ENCODE data around the gene AP5B1. TPM values are rescaled to one million over a fixed set of nuclear protein-coding genes. Genes with fewer than 3 reads are reported as not detected.
A peak's percentile ranks its signal among the peaks of the same experiment; 100 is the strongest.

Gene AP5B1
- total and polyA plus RNA-seq, 2 donors from 2014 or later = 6.3 to 18.3 TPM

- H3K4me3 ChIP-seq (ENCODE audit: low read length in 3 of 3) = no peak overlapping the region
- intact Hi-C loops (cut with DNase I) = no loop called here
- H3K27ac ChIP-seq (ENCODE audit: low read depth in 2 of 2, low read length in 2 of 2) = no peak overlapping the region
- H3K4me1 ChIP-seq (ENCODE audit: control insufficient read depth in 2 of 3, insufficient read depth in 2 of 3, low read depth in 1 of 3, low read length in 3 of 3) = peaks cover 0 to 3% (median 0%) of the 10 kb centered on the region in 3 donors
- no peaks in the 10 kb centered on the region for H3K36me3 ChIP-seq (ENCODE audit: control insufficient read depth in 2 of 3, insufficient read depth in 3 of 3, low read length in 3 of 3)
- FAIRE-seq (no peak), DNase-seq (no peak)
- H3K9me3 ChIP-seq (ENCODE audit: control insufficient read depth in 2 of 3, insufficient read depth in 1 of 3, low read length in 3 of 3) = no peaks in the 10 kb centered on the region
- H3K9ac ChIP-seq (ENCODE audit: low read length in 3 of 3) = no peak overlapping the region
- no peaks in the 10 kb centered on the region for H3K27me3 ChIP-seq (ENCODE audit: control insufficient read depth, insufficient read depth, low read length)
- no peak for TF ChIP-seq CTCF (IDR thresholded peaks at IDR 0.05; ENCODE audit: borderline replicate concordance, extremely low read depth, insufficient read depth)
Observed at GRCh38 chr11:65744699-65745042, 36.1 kb downstream of the AP5B1 start.

GRCh38 chr11:65744026-65744698 is 36.6 kb downstream of the AP5B1 start:
- intact Hi-C loops (cut with DNase I) = no loop called here
- peak in 2 of 5 donors; percentile 15 to 33 for DNase-seq
- no peak overlapping the region for H3K27ac ChIP-seq (ENCODE audit: low read depth in 2 of 2, low read length in 2 of 2)
- H3K9ac ChIP-seq (ENCODE audit: low read length in 3 of 3) = no peak overlapping the region
- H3K9me3 ChIP-seq (ENCODE audit: control insufficient read depth in 2 of 3, insufficient read depth in 1 of 3, low read length in 3 of 3) = no peaks in the 10 kb centered on the region
- H3K4me1 ChIP-seq (ENCODE audit: control insufficient read depth in 2 of 3, insufficient read depth in 2 of 3, low read depth in 1 of 3, low read length in 3 of 3) = peaks cover 0 to 3% (median 0%) of the 10 kb centered on the region in 3 donors
- H3K4me3 ChIP-seq (ENCODE audit: low read length in 3 of 3) = no peak overlapping the region
- TF ChIP-seq CTCF (IDR thresholded peaks at IDR 0.05; ENCODE audit: borderline replicate concordance, extremely low read depth, insufficient read depth) = no peak
- no peaks in the 10 kb centered on the region for H3K27me3 ChIP-seq (ENCODE audit: control insufficient read depth, insufficient read depth, low read length)
- FAIRE-seq = no peak
- no peaks in the 10 kb centered on the region for H3K36me3 ChIP-seq (ENCODE audit: control insufficient read depth in 2 of 3, insufficient read depth in 3 of 3, low read length in 3 of 3)

- Histone ChIP-seq H3K9ac (ENCODE audit: low read length in 3 of 3) (no peak overlapping the region), H3K36me3 (ENCODE audit: control insufficient read depth in 2 of 3, insufficient read depth in 3 of 3, low read length in 3 of 3) (no peaks in the 10 kb centered on the region), H3K4me1 (ENCODE audit: control insufficient read depth in 2 of 3, insufficient read depth in 2 of 3, low read depth in 1 of 3, low read length in 3 of 3) (peaks cover 0 to 3% (median 0%) of the 10 kb centered on the region in 3 donors), H3K27ac (ENCODE audit: low read depth in 2 of 2, low read length in 2 of 2) (no peak overlapping the region), H3K27me3 (ENCODE audit: control insufficient read depth, insufficient read depth, low read length) (no peaks in the 10 kb centered on the region), H3K4me3 (ENCODE audit: low read length in 3 of 3) (no peak overlapping the region), H3K9me3 (ENCODE audit: control insufficient read depth in 2 of 3, insufficient read depth in 1 of 3, low read length in 3 of 3) (no peaks in the 10 kb centered on the region)
- no peak for TF ChIP-seq CTCF (IDR thresholded peaks at IDR 0.05; ENCODE audit: borderline replicate concordance, extremely low read depth, insufficient read depth)
- intact Hi-C loops (cut with DNase I) = no loop called here
- DNase-seq (no peak), FAIRE-seq (no peak)
Observed at GRCh38 chr11:65743681-65744025, 37.1 kb downstream of the AP5B1 start.

GRCh38 chr11:65742353-65742752 is 38.4 kb downstream of the AP5B1 start:
- DNase-seq (peak in 1 of 5 donors; percentile 27), FAIRE-seq (no peak)
- Histone ChIP-seq H3K36me3 (ENCODE audit: control insufficient read depth in 2 of 3, insufficient read depth in 3 of 3, low read length in 3 of 3) (no peaks in the 10 kb centered on the region), H3K4me3 (ENCODE audit: low read length in 3 of 3) (no peak overlapping the region), H3K27ac (ENCODE audit: low read depth in 2 of 2, low read length in 2 of 2) (no peak overlapping the region), H3K4me1 (ENCODE audit: control insufficient read depth in 2 of 3, insufficient read depth in 2 of 3, low read depth in 1 of 3, low read length in 3 of 3) (peaks cover 0 to 3% (median 0%) of the 10 kb centered on the region in 3 donors), H3K9me3 (ENCODE audit: control insufficient read depth in 2 of 3, insufficient read depth in 1 of 3, low read length in 3 of 3) (no peaks in the 10 kb centered on the region), H3K27me3 (ENCODE audit: control insufficient read depth, insufficient read depth, low read length) (no peaks in the 10 kb centered on the region), H3K9ac (ENCODE audit: low read length in 3 of 3) (no peak overlapping the region)
- TF ChIP-seq CTCF (IDR thresholded peaks at IDR 0.05; ENCODE audit: borderline replicate concordance, extremely low read depth, insufficient read depth) = no peak
- intact Hi-C loops (cut with DNase I) = no loop called here
